Activated naive CD4-positive, alpha-beta T cell treated with anti-CD3 and anti-CD28 coated beads for 36 hours (primary cell): ENCODE data around the gene RWDD4. TPM values are rescaled to one million over a fixed set of nuclear protein-coding genes. Genes with fewer than 3 reads are reported as not detected.

Source experiments
- CTCF ChIA-PET: fragments of 350-600 bp; sonication (Branson Sonifier 250); formaldehyde crosslinking; loops from one replicate; lab custom pipeline; 2021; ENCODE audit warnings: antibody characterized with exemption; lab: Charles Lee
- DNase-seq: peaks from one replicate; pipeline ENCODE4 v3.0.0-alpha.2; 2020
- H3K27ac Mint-ChIP-seq: one replicate; pipeline ENCODE4 v1.8.0; 2021; ENCODE audit warnings: mild to moderate bottlenecking, mixed read lengths
- H3K27me3 Mint-ChIP-seq: one replicate; pipeline ENCODE4 v1.8.0; 2021; ENCODE audit warnings: low read depth, mixed read lengths
- H3K36me3 Mint-ChIP-seq: one replicate; pipeline ENCODE4 v1.8.0; 2021; ENCODE audit warnings: low read depth, mixed read lengths
- H3K4me1 Mint-ChIP-seq: one replicate; pipeline ENCODE4 v1.8.0; 2021; ENCODE audit warnings: low read depth, mixed read lengths
- H3K4me3 Mint-ChIP-seq: one replicate; pipeline ENCODE4 v1.8.0; 2021; ENCODE audit warnings: mild to moderate bottlenecking, moderate library complexity, mixed read lengths
- H3K9me3 Mint-ChIP-seq: one replicate; pipeline ENCODE4 v1.8.0; 2021; ENCODE audit warnings: mixed read lengths
- intact Hi-C: fragments of 100-400 bp; cut with micrococcal nuclease; formaldehyde crosslinking; loops from one replicate; pipeline ENCODE4 v1.15.1; 2023
- total RNA-seq, 2 experiments: library from RNA; stranded (reverse); gene quantifications; one replicate each; pipeline ENCODE4 v1.2.3, GENCODE V29; 2021

RWDD4 gene
- total RNA-seq = 10 to 100 TPM; 17.8 to 20.8 TPM

DNA sequence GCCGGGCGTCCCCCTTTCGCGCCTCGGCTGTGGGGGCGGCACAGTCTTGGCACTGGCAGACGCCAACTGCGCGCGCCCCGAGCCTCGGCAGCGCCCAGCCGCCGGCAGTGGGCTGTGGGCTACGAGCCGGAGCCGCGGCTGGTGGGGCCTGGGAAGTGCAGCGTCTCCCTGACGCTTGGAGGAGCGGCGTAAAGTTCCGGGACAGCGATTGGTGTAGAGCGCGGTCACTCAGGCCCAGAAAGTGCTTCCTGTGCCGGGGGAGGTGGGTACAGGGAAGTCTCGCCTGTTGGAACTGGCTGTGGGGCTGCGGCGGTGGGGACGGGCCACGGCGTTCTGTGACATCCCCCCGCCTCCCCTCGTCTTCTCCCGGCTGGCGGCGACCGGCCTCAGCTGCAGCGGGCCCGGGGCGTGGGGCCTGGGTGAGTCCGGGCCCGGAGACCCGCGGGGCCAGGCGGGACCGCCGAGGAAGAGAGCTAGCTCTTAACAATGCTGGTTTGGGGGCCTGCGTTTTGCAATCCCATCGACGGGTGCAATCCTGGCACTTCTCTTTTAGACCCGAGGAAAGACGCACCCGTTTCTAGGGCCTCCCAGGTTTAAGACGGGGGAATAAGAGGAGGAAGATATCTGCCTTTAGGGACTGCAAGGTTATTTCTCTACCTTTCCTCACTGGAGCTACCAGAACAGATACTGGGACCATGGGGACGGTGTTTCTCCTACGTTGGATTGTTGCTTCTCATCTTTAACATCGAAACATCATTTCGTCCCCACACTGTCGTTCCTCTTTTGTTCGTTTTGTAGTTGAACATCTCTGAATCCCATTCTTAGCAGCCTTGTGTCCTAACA, at the start of gene RWDD4, which contains the start of gene TRAPPC11:
Gene RWDD4, minus strand, starts transcription at position 157 of the 843 bp plus-strand sequence. CDS start 233 bp downstream, outside the sequence.
Gene TRAPPC11, plus strand, starts transcription at position 265 of the 843 bp plus-strand sequence. CDS start 4,575 bp downstream, outside the sequence.
- H3K36me3 Mint-ChIP-seq = peaks cover 5% of the 10 kb centered on the region
- intact Hi-C loops = loop anchor here (1.0 to 10.0 kb wide), 8 partner anchors 22 to 1736 kb away; partner anchors contain the start of genes ACSL1, CASP3, CDKN2AIP and DCTD
- DNase-seq = peak; percentile 98
- peak within 1 kb of the TSS; percentile 68 for H3K27ac Mint-ChIP-seq
- CTCF ChIA-PET = interaction anchor here (0.5 to 1.3 kb wide), 2 partner anchors 155 to 757 kb away, joined by 4 read pairs; no protein-coding TSS in a partner anchor
- H3K4me3 Mint-ChIP-seq = peak within 1 kb of the TSS; percentile 96
- peaks cover 32% of the 10 kb centered on the region for H3K4me1 Mint-ChIP-seq
- H3K27me3 Mint-ChIP-seq = no peaks in the 10 kb centered on the region
- H3K9me3 Mint-ChIP-seq = no peaks in the 10 kb centered on the region

DNA sequence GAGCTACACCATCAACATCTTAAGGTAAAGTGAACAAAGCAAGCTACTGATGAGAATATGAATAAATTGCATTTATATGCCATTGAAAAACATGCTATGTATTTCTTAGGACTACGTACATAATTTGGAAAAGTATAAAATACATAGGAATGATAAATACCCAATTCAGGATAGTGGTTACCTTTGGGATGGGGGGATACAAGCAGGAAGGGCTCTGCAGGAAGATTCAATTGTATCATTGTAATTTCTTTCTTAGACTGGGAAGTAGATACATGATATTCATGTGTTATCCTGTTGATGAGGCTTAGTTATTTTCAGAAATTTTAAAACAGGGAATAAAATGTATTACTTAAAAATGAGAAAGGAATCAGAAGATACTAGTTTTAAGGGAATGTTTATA, 43.5 kb upstream of the RWDD4 start:
- Mint-ChIP-seq H3K9me3 (no peaks in the 10 kb centered on the region), H3K4me1 (no peaks in the 10 kb centered on the region), H3K36me3 (peaks cover 47% of the 10 kb centered on the region), H3K27ac (no peak overlapping the region), H3K27me3 (no peaks in the 10 kb centered on the region), H3K4me3 (no peak overlapping the region)
- intact Hi-C loops = no loop called here
- CTCF ChIA-PET = interaction anchor here (1.3 kb wide), 1 partner anchor 9 kb away, joined by 3 read pairs; no protein-coding TSS in a partner anchor
- no peak for DNase-seq

DNA sequence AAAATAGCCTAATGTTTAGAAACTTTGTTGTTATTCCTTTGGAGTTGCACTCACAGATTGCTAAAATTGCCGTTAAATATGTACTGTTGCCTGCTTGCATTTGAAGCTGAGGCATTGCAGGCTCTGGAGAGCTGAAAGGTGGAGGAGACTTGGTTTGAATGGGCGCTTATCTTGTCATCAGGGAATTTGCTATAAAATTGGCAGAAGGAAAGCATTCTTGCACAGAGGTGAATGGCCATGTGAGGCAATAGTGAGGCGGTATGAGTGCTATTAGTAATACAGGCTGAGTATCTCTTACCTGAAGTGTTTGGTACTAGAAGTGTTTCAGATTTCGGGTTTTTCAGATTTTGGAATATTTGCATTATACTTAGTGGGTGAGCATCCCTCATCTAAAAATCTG, 41.4 kb upstream of the RWDD4 start:
- Mint-ChIP-seq H3K4me1 (no peaks in the 10 kb centered on the region), H3K27ac (no peak overlapping the region), H3K36me3 (peaks cover 49% of the 10 kb centered on the region), H3K27me3 (no peaks in the 10 kb centered on the region), H3K9me3 (no peaks in the 10 kb centered on the region), H3K4me3 (no peak overlapping the region)
- CTCF ChIA-PET = no interaction called here
- intact Hi-C loops = no loop called here
- no peak for DNase-seq

DNA sequence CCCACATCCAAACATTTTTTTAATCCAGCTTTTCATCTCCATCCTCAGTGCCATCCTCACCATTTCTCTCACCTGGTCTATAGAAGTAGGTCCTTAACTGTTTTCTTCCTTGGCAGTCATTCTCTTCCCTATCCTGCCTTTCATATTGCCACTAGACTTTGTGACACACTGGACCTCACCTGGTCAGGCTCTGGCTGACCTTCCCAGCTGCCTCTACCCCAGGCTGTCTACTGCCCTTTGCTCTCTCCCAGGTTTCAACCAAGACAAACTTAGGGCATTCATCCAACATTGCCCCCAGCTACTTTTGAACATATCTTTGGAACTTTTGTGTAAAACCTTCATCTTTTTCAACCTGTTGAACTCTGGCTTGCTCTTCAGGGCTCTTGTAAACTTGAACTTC, 39.9 kb upstream of the RWDD4 start:
- intact Hi-C loops = no loop called here
- Mint-ChIP-seq H3K9me3 (no peaks in the 10 kb centered on the region), H3K27me3 (no peaks in the 10 kb centered on the region), H3K27ac (no peak overlapping the region), H3K4me1 (no peaks in the 10 kb centered on the region), H3K36me3 (peaks cover 49% of the 10 kb centered on the region), H3K4me3 (no peak overlapping the region)
- CTCF ChIA-PET = no interaction called here
- DNase-seq = no peak

DNA sequence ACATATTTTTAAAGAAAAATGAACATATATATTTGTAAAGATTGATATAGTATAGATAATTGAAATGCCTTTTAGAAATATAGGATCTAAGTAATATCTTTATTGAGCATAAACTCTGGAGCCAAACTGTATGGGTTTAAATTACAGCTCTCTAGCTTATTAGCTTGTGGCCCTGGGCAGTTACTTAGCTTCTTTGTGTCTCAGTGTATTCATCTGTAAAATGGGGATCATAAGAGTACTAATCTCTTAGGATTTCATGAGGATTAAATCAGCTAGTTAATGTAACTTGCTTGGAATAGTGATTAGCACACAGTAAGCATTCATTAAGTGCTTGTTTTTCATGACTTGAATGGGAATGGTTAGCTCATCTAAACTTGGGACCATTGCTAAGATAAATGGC, 32.9 kb upstream of the RWDD4 start:
- Mint-ChIP-seq H3K4me1 (no peaks in the 10 kb centered on the region), H3K4me3 (no peak overlapping the region), H3K27ac (no peak overlapping the region), H3K36me3 (peaks cover 27% of the 10 kb centered on the region), H3K27me3 (no peaks in the 10 kb centered on the region), H3K9me3 (no peaks in the 10 kb centered on the region)
- intact Hi-C loops = no loop called here
- no peak for DNase-seq
- CTCF ChIA-PET = no interaction called here

DNA sequence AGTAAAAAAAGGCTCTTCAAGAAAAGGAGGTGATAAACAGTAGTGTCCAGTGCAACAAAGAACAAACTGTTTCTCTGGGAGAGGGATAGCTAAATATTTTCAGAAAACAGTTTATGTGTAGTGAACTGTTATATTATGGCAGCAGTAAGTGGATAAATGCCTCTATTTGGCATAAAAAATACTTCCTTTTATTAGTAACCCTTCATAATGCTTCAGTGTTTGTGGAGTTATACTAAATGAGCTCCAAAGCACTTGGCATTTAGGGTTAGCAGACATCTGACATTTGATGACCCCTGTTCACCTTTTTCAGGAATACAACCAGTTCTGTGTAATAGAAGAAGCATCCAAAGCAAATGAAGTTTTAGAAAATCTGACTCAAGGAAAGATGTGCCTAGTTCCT, 32.0 kb upstream of the RWDD4 start:
- intact Hi-C loops = no loop called here
- CTCF ChIA-PET = no interaction called here
- Mint-ChIP-seq H3K4me1 (no peaks in the 10 kb centered on the region), H3K36me3 (peaks cover 33% of the 10 kb centered on the region), H3K27ac (no peak overlapping the region), H3K4me3 (no peak overlapping the region), H3K27me3 (no peaks in the 10 kb centered on the region), H3K9me3 (no peaks in the 10 kb centered on the region)
- no peak for DNase-seq

DNA sequence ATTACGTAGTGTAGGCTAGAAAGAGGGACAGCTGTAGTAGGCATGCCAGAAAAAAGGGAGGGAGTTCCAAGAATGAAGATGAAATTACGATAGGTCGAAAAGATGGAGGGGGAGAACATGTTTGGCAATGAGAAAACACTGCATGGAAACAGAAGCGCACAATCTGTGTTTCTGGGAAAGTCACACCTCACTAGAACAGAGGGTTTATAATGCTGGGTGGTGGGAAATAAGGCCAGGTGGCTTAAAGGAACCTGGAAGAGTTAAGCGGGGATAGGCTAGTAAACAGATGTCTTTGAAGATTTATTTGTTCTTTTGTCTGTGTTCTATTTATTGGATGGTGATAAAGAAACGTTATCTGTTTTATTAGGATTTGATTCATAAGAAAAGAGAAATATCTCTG, 29.2 kb upstream of the RWDD4 start:
- Mint-ChIP-seq H3K36me3 (peaks cover 29% of the 10 kb centered on the region), H3K4me3 (no peak overlapping the region), H3K27ac (no peak overlapping the region), H3K9me3 (no peaks in the 10 kb centered on the region), H3K4me1 (no peaks in the 10 kb centered on the region), H3K27me3 (no peaks in the 10 kb centered on the region)
- intact Hi-C loops = no loop called here
- CTCF ChIA-PET = no interaction called here
- DNase-seq = no peak

DNA sequence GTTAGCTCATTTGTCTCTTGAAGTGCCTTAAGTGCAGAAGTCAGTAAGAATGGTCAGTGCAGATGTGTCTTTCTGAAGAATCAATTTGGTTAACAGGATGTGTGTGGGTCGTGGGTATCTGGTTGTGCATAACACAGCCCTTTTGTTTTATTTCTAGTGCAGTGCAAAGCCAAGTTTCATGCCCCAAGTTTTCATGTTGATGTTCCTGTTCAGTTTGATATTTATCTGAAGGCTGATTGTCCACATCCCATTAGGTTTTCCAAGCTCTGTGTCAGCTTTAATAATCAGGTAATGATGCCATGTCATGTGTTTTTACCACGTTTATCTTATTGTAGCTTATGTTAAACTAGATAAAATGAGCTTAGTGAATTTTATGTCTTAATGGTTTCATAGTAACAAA, 27.5 kb upstream of the RWDD4 start:
- no peak for DNase-seq
- intact Hi-C loops = no loop called here
- Mint-ChIP-seq H3K9me3 (no peaks in the 10 kb centered on the region), H3K36me3 (peaks cover 23% of the 10 kb centered on the region), H3K27ac (no peak overlapping the region), H3K4me1 (no peaks in the 10 kb centered on the region), H3K4me3 (no peak overlapping the region), H3K27me3 (no peaks in the 10 kb centered on the region)
- CTCF ChIA-PET = interaction anchor here (0.9 kb wide), 1 partner anchor 18 kb away, joined by 3 read pairs; no protein-coding TSS in a partner anchor

DNA sequence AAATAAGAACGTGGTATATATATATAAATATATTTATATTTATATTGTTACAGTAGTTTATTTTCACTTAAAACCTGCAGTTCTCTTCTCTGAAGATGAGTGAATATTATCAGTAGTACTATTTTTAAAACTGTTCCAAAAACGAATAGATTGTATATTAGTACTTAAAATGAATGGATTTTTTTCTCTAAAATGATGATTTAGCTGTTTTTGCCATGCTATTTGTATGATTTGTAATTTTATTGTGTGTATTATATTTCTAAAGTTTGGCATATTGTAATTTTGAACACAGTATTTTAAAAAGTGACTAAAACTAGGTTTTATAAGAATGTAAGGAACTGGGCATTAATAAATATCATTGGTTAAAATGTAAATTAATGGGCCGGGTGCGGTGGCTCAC, 22.1 kb upstream of the RWDD4 start:
- CTCF ChIA-PET = no interaction called here
- intact Hi-C loops = no loop called here
- Mint-ChIP-seq H3K36me3 (peaks cover 16% of the 10 kb centered on the region), H3K4me3 (no peak overlapping the region), H3K27me3 (no peaks in the 10 kb centered on the region), H3K9me3 (no peaks in the 10 kb centered on the region), H3K27ac (no peak overlapping the region), H3K4me1 (peaks cover 2% of the 10 kb centered on the region)
- DNase-seq = no peak

DNA sequence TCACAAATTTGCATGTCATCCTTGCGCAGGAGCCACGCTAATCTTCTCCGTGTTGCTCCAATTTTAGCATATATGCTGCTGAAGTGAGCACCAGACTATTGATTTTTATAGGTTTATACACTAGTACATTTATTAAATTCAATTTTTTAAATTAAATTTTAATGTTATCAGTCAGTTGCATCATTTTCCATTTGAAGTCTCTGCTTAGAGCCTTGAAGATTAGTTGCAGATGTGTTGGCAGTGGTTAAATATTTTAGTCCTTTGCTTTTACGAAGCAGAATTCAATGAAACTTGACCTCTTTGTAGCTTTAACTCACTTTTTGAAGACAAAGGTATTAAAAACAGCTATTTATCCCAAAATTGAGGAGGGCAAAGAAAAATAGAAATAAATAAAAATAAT, 16.6 kb upstream of the RWDD4 start:
- CTCF ChIA-PET = interaction anchor here (0.6 to 0.8 kb wide), 2 partner anchors 172 to 496 kb away, joined by 3 to 5 read pairs; no protein-coding TSS in a partner anchor
- no peak overlapping the region for H3K27ac Mint-ChIP-seq
- no peak overlapping the region for H3K4me3 Mint-ChIP-seq
- H3K9me3 Mint-ChIP-seq = no peaks in the 10 kb centered on the region
- no peak for DNase-seq
- H3K4me1 Mint-ChIP-seq = peaks cover 2% of the 10 kb centered on the region
- H3K27me3 Mint-ChIP-seq = no peaks in the 10 kb centered on the region
- intact Hi-C loops = no loop called here
- H3K36me3 Mint-ChIP-seq = peaks cover 10% of the 10 kb centered on the region

DNA sequence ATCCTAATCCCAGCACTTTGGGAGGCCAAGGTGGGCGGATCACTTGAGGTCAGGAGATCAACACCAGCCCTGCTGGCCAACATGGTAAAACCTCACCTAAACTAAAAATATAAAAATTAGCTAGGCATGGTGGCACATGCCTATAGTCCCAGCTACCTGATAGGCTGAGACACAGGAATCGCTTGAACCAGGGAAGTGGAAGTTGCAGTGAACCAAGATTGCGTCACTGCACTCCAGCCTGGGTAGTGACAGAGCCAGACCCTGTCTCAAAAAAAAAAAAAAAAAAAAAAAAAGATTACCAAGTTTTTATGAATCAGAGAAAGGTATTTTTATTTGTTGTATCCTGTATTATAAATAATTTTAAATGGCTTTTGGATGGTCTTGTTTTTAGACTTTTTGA, 15.2 kb upstream of the RWDD4 start:
- Mint-ChIP-seq H3K4me1 (peaks cover 2% of the 10 kb centered on the region), H3K4me3 (no peak overlapping the region), H3K27ac (no peak overlapping the region), H3K27me3 (no peaks in the 10 kb centered on the region), H3K36me3 (peaks cover 10% of the 10 kb centered on the region), H3K9me3 (no peaks in the 10 kb centered on the region)
- no peak for DNase-seq
- intact Hi-C loops = no loop called here
- CTCF ChIA-PET = interaction anchor here (0.9 kb wide), 1 partner anchor 51 kb away, joined by 4 read pairs; no protein-coding TSS in a partner anchor

DNA sequence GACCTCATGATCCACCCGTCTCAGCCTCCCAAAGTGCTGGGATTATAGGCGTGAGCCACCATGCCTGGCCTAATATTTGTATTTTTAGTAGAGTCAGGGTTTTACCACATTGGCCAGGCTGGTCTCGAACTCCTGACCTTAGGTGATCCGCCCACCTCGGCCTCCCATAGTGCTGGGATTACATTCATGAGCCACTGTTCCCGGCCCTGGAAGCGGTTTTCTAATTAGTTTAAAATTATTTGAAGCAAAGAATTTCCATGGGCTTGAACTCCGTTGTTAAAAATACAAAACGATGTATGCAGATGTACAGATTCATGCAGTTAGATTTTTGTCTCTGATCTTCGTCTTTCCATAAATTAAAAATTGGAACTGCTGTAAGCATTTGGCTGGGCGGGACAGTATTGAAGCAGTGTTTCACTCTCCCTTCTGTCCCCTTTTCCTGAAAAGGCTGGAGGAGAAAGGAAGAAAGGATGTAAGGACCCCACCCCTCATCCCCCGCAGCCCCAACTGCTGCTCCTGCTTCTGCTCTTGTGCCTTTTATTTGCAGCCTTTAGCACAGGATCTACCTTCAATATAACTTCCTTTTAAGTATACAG, 12.1 kb upstream of the RWDD4 start:
- intact Hi-C loops = no loop called here
- DNase-seq = no peak
- Mint-ChIP-seq H3K4me1 (no peaks in the 10 kb centered on the region), H3K36me3 (peaks cover 17% of the 10 kb centered on the region), H3K27me3 (no peaks in the 10 kb centered on the region), H3K9me3 (no peaks in the 10 kb centered on the region), H3K27ac (no peak overlapping the region), H3K4me3 (no peak overlapping the region)
- CTCF ChIA-PET = no interaction called here
